PC-3 (cell line): ENCODE data around the gene ZNF24. TPM values are rescaled to one million over a fixed set of nuclear protein-coding genes. Genes with fewer than 3 reads are reported as not detected.

Source experiments
- ATAC-seq: fragments of 200-7000 bp; cut with Tn5 transposase; 2 replicates; pipeline ENCODE4 v1.9.1; 2020; ENCODE audit warnings: mild to moderate bottlenecking, moderate library complexity
- BruUV-seq: library from RNA; stranded (reverse); fragments of 400-500 nt; replicated peaks from 2 replicates; lab custom pipeline; 2021; lab: Mats Ljungman, UMichigan
- CTCF ChIA-PET: fragments of 300-600 bp; sonication (Branson Sonifier 250); formaldehyde crosslinking; loops from one replicate; lab custom pipeline; 2022; ENCODE audit warnings: antibody characterized with exemption; lab: Charles Lee
- POLR2A ChIA-PET: fragments of 300-600 bp; sonication (Branson Sonifier 250); formaldehyde crosslinking; loops from one replicate; lab custom pipeline; 2022; ENCODE audit warnings: antibody characterized with exemption; ENCODE audit not compliant: unreplicated experiment; lab: Charles Lee
- DNase-seq: peaks from one replicate; pipeline ENCODE4 v3.0.0-alpha.2; 2015
- H2AFZ ChIP-seq: fragments of 300-600 bp; sonication (generic); 2 replicates; pipeline ENCODE4 v1.6.0; 2016; ENCODE audit warnings: antibody characterized with exemption, low read length
- H3F3A ChIP-seq: fragments of 300-600 bp; sonication (generic); one replicate; pipeline ENCODE4 v1.6.0; 2017; ENCODE audit warnings: antibody characterized with exemption, low read length, control low read depth, mild to moderate bottlenecking; ENCODE audit not compliant: unreplicated experiment
- H3K27ac ChIP-seq: fragments of 300-600 bp; sonication (generic); 2 replicates; pipeline ENCODE4 v1.5.1; 2016; ENCODE audit warnings: mild to moderate bottlenecking, low read length
- H3K27me3 ChIP-seq: fragments of 300-600 bp; sonication (generic); 2 replicates; pipeline ENCODE4 v1.6.1; 2016; ENCODE audit warnings: low read length, mixed read lengths
- H3K36me3 ChIP-seq: fragments of 300-600 bp; sonication (generic); 2 replicates; pipeline ENCODE4 v1.6.1; 2016; ENCODE audit warnings: low read depth, mixed run types, low read length, mixed read lengths
- H3K4me1 ChIP-seq: fragments of 300-600 bp; sonication (generic); 2 replicates; pipeline ENCODE4 v1.5.1; 2016; ENCODE audit warnings: low read length; ENCODE audit not compliant: insufficient read depth
- H3K4me2 ChIP-seq: fragments of 300-600 bp; sonication (generic); 2 replicates; pipeline ENCODE4 v1.6.0; 2016; ENCODE audit warnings: low read length
- H3K4me3 ChIP-seq: fragments of 300-600 bp; sonication (generic); 2 replicates; pipeline ENCODE4 v1.5.1; 2016; ENCODE audit warnings: mild to moderate bottlenecking, low read length, mixed read lengths
- H3K79me2 ChIP-seq: fragments of 300-600 bp; sonication (generic); 2 replicates; pipeline ENCODE4 v1.6.1; 2017; ENCODE audit warnings: low read length, mixed read lengths
- H3K9ac ChIP-seq: fragments of 300-600 bp; sonication (generic); 2 replicates; pipeline ENCODE4 v1.6.0; 2016; ENCODE audit warnings: mild to moderate bottlenecking, low read length
- H3K9me2 ChIP-seq: fragments of 300-600 bp; sonication (generic); replicated peaks from 2 replicates; pipeline ENCODE4 v1.6.1; 2016; ENCODE audit warnings: mixed run types, low read length, mixed read lengths
- H3K9me3 ChIP-seq: fragments of 300-600 bp; sonication (generic); 2 replicates; pipeline ENCODE4 v1.6.1; 2016; ENCODE audit warnings: low read length, mixed read lengths
- H4K20me1 ChIP-seq: fragments of 300-600 bp; sonication (generic); 2 replicates; pipeline ENCODE4 v1.6.1; 2016; ENCODE audit warnings: low read length, mixed read lengths
- EZH2 ChIP-seq: fragments of 300-600 bp; sonication (generic); IDR thresholded peaks from one replicate; pipeline ENCODE4 v1.6.1; 2017; ENCODE audit warnings: antibody characterized with exemption, mild to moderate bottlenecking, low read length; ENCODE audit not compliant: unreplicated experiment
- EZH2phosphoT487 ChIP-seq: fragments of 300-600 bp; sonication (generic); IDR thresholded peaks from 2 replicates; pipeline ENCODE4 v1.6.1; 2018; ENCODE audit warnings: mild to moderate bottlenecking, antibody characterized with exemption, low read length, borderline replicate concordance
- intact Hi-C: fragments of 100-400 bp; cut with micrococcal nuclease; formaldehyde crosslinking; loops from 2 replicates; pipeline ENCODE4 v1.9.0; 2023
- total RNA-seq: library from RNA; depleted of rRNA; stranded (reverse); fragments of >200 nt; gene quantifications from 2 replicates; pipeline ENCODE4 v1.2.3, GENCODE V29; 2014; rRNA removed
- TF ChIP-seq, protein P1 (sequence below): fragments of 300-600 bp; sonication (generic); conservative IDR thresholded peaks from 2 replicates; pipeline ENCODE4 v1.5.1; 2017; ENCODE audit warnings: antibody characterized with exemption, low read depth, mild to moderate bottlenecking, low read length

Gene ZNF24
- total RNA-seq, 1 experiment from 2014 or later = 11.0 TPM

DNA sequence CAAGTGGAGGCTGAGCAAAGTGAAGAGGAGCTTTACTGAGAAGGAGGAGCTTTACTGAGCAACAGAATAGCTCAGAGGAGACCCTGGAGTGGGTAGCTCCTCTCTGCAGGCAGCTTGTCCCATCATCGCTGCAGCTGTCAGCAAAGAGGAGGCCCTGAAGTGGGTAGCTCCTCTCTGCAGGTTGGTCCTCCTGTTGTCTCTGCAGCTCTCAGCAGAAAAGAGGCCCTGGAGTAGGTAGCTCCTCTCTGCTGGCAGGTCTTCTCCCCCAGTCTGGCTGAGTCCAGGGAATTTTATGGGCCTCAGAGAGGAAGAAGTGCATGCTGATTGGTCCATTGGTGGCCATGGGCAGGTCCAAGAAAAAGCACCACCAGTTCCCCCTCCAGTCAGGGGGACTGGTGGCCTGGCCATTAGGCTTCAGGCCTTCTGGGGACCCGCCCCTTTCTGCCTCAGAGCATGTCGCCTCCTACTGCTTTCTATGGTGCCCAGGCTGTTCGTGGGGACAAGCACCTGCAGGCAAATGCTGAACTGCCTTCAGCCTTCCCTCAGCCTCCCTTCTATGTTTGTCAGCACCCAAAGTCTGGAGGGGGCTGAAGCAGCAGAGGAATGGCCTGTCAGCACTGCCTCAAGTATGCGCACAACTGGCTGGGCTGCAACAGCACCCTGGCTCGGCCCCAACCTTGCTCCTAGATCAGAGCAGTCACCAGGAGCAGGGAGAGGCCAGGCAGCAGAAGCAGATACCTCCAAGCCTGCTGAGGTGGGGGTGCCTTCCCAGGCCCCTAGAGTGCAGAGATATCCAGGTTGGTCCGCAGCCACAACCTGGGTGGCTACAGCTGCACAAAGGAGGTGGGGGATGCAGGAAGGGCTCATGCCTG lies 60.1 kb downstream of the ZNF24 start:
- CTCF ChIA-PET = no interaction called here

DNA sequence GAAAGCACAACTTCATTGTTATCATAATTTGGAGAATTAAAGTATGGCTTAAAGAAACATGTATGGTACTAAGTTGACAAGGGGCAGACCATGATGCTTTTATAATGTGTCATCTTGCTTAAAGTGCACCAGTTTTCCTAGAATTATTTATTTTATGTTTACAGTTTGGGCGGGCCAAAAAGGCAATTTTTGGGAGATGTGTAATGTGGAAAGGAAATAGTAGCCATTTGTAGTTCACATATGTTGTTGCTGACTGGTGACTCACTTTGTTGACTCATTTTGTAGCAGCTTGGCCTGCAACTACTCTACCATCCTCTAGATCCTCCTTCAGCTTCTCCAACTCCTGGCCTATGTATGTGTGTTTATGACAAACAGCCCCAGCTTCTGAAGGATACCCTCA lies 61.9 kb downstream of the ZNF24 start:
- Histone ChIP-seq H3K4me3 (no peak overlapping the region), H3K9ac (no peak overlapping the region), H3K36me3 (no peaks in the 10 kb centered on the region), H3F3A (no peaks in the 10 kb centered on the region), H3K79me2 (no peaks in the 10 kb centered on the region), H3K9me2 (no peaks in the 10 kb centered on the region), H3K4me1 (peaks cover 11% of the 10 kb centered on the region; the same call in 1 of the 2 replicates), H2AFZ (no peak overlapping the region), H3K27ac (peak overlapping the region; percentile 54), H4K20me1 (no peaks in the 10 kb centered on the region), H3K27me3 (no peaks in the 10 kb centered on the region), H3K4me2 (peak overlapping the region; percentile 22; the same call in 1 of the 2 replicates), H3K9me3 (no peaks in the 10 kb centered on the region)
- intact Hi-C loops = no loop called here
- DNase-seq = peak; percentile 72
- peak; percentile 99 for ATAC-seq
- CTCF ChIA-PET = no interaction called here
- POLR2A ChIA-PET = no interaction called here
- BruUV-seq = no TSS peak
- TF ChIP-seq, protein P1, sequence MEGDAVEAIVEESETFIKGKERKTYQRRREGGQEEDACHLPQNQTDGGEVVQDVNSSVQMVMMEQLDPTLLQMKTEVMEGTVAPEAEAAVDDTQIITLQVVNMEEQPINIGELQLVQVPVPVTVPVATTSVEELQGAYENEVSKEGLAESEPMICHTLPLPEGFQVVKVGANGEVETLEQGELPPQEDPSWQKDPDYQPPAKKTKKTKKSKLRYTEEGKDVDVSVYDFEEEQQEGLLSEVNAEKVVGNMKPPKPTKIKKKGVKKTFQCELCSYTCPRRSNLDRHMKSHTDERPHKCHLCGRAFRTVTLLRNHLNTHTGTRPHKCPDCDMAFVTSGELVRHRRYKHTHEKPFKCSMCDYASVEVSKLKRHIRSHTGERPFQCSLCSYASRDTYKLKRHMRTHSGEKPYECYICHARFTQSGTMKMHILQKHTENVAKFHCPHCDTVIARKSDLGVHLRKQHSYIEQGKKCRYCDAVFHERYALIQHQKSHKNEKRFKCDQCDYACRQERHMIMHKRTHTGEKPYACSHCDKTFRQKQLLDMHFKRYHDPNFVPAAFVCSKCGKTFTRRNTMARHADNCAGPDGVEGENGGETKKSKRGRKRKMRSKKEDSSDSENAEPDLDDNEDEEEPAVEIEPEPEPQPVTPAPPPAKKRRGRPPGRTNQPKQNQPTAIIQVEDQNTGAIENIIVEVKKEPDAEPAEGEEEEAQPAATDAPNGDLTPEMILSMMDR = no peak
- TF ChIP-seq EZH2 (no peak), EZH2phosphoT487 (no peak)

More for the DNA sequence above, 60.1 kb downstream of the ZNF24 start:
- Histone ChIP-seq H3K36me3 (no peaks in the 10 kb centered on the region), H2AFZ (no peak overlapping the region), H3K4me1 (peaks cover 11% of the 10 kb centered on the region; the same call in 1 of the 2 replicates), H3K4me3 (no peak overlapping the region), H3K9ac (no peak overlapping the region), H3K9me3 (no peaks in the 10 kb centered on the region), H3K9me2 (no peaks in the 10 kb centered on the region), H3K27me3 (no peaks in the 10 kb centered on the region), H3K27ac (no peak overlapping the region), H3F3A (no peaks in the 10 kb centered on the region), H3K79me2 (no peaks in the 10 kb centered on the region; the same call in 1 of the 2 replicates), H3K4me2 (no peak overlapping the region), H4K20me1 (no peaks in the 10 kb centered on the region)
- TF ChIP-seq EZH2phosphoT487 (no peak), EZH2 (no peak)
- TF ChIP-seq, protein P1 = no peak
- DNase-seq (no peak), ATAC-seq (no peak)
- POLR2A ChIA-PET = no interaction called here
- intact Hi-C loops = no loop called here
- BruUV-seq = no TSS peak

Other genes with a start within 250 kb of the ZNF24 start
- 1.5 TPM in 2 replicates for gene ZNF397, start 103.4 kb downstream of the ZNF24 start, total RNA-seq
- gene ZSCAN30, start 54.2 kb downstream of the ZNF24 start, total RNA-seq = 2.8 and 3.5 TPM in 2 replicates
- 0.40 and 0.95 TPM in 2 replicates for gene ZNF396, start 32.9 kb upstream of the ZNF24 start, total RNA-seq
- gene INO80C, start 153.5 kb upstream of the ZNF24 start, total RNA-seq = 6.8 and 16.1 TPM in 2 replicates
- 17.9 and 25.0 TPM in 2 replicates for gene GALNT1, start 237.3 kb upstream of the ZNF24 start, total RNA-seq